ENCODE data around the gene MCC.

DNA sequence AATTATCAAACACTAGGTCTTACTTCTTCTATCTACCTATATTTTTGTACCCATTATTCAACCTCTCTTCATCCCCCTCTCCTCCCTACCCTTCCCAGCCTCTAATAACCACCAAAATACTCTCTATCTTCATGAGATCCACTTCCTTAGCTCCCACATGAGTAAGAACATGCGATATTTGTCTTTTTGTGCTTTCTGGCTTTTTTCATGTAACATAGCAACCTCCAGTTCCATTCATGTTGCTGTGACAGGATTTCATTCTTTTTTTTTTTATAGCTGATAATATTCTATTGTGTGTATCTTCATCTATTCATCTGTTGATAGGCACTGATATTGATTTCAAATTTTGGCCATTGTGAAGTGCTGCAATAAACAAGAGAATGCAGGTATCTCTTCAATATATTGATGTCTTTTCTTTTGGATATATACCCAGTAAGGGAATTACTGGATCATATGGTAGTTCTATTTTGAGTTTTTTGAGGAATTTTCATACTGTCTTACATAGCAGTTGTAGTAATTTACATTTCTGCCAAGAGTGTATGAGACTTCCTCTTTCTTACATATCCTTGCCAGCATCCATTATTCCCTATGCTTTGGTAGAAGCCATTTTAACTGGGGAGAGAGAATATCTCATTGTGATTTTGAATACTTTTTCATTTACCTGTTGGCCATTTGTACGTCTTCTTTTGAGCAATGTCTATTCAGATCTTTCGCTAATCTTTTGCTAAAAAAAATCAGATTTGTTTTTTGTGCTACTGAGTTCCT, 354.9 kb downstream of the MCC start:
- TF ChIP-seq, protein P1, sequence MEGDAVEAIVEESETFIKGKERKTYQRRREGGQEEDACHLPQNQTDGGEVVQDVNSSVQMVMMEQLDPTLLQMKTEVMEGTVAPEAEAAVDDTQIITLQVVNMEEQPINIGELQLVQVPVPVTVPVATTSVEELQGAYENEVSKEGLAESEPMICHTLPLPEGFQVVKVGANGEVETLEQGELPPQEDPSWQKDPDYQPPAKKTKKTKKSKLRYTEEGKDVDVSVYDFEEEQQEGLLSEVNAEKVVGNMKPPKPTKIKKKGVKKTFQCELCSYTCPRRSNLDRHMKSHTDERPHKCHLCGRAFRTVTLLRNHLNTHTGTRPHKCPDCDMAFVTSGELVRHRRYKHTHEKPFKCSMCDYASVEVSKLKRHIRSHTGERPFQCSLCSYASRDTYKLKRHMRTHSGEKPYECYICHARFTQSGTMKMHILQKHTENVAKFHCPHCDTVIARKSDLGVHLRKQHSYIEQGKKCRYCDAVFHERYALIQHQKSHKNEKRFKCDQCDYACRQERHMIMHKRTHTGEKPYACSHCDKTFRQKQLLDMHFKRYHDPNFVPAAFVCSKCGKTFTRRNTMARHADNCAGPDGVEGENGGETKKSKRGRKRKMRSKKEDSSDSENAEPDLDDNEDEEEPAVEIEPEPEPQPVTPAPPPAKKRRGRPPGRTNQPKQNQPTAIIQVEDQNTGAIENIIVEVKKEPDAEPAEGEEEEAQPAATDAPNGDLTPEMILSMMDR (tag by site-specific recombination; IDR thresholded peaks at IDR 0.05) = no peak
- TF ChIP-seq ZBTB1 (tag by site-specific recombination; IDR thresholded peaks at IDR 0.05) = no peak
- TF ChIP-seq, protein P2, sequence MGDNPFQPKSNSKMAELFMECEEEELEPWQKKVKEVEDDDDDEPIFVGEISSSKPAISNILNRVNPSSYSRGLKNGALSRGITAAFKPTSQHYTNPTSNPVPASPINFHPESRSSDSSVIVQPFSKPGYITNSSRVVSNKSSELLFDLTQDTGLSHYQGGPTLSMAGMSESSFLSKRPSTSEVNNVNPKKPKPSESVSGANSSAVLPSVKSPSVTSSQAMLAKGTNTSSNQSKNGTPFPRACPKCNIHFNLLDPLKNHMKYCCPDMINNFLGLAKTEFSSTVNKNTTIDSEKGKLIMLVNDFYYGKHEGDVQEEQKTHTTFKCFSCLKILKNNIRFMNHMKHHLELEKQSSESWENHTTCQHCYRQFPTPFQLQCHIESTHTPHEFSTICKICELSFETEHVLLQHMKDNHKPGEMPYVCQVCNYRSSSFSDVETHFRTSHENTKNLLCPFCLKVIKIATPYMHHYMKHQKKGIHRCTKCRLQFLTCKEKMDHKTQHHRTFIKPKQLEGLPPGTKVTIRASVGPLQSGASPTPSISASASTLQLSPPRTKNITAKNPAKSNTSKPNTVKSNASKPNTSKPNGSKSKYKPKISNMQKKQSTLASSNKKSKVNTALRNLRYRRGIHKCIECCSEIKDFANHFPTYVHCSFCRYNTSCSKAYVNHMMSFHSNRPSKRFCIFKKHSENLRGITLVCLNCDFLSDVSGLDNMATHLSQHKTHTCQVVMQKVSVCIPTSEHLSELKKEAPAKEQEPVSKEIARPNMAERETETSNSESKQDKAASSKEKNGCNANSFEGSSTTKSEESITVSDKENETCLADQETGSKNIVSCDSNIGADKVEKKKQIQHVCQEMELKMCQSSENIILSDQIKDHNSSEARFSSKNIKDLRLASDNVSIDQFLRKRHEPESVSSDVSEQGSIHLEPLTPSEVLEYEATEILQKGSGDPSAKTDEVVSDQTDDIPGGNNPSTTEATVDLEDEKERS (tag by site-specific recombination; IDR thresholded peaks at IDR 0.05) = no peak
- TF ChIP-seq, protein P3, sequence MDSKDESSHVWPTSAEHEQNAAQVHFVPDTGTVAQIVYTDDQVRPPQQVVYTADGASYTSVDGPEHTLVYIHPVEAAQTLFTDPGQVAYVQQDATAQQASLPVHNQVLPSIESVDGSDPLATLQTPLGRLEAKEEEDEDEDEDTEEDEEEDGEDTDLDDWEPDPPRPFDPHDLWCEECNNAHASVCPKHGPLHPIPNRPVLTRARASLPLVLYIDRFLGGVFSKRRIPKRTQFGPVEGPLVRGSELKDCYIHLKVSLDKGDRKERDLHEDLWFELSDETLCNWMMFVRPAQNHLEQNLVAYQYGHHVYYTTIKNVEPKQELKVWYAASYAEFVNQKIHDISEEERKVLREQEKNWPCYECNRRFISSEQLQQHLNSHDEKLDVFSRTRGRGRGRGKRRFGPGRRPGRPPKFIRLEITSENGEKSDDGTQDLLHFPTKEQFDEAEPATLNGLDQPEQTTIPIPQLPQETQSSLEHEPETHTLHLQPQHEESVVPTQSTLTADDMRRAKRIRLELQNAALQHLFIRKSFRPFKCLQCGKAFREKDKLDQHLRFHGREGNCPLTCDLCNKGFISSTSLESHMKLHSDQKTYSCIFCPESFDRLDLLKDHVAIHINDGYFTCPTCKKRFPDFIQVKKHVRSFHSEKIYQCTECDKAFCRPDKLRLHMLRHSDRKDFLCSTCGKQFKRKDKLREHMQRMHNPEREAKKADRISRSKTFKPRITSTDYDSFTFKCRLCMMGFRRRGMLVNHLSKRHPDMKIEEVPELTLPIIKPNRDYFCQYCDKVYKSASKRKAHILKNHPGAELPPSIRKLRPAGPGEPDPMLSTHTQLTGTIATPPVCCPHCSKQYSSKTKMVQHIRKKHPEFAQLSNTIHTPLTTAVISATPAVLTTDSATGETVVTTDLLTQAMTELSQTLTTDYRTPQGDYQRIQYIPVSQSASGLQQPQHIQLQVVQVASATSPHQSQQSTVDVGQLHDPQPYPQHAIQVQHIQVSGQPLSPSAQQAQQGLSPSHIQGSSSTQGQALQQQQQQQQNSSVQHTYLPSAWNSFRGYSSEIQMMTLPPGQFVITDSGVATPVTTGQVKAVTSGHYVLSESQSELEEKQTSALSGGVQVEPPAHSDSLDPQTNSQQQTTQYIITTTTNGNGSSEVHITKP (tag by site-specific recombination; IDR thresholded peaks at IDR 0.05) = no peak
